Activated T-cell treated with anti-CD3 and anti-CD28 coated beads, Interleukin-2, amount 50 U/mL, for 72 hours (primary cell): ENCODE results near the gene HSPBP1. TPM values are rescaled to one million over a fixed set of nuclear protein-coding genes. Genes with fewer than 3 reads are reported as not detected.

Source experiments
- ATAC-seq, 2 donors: fragments of 150-1000 bp; cut with Tn5 transposase; replicated peaks in 1 of 2; 2 replicates each; pipeline ENCODE4 v1.10.0; 2021; ENCODE audit warnings: moderate library complexity in 2 of 2, mild to moderate bottlenecking in 1 of 2
- DNase-seq, 2 donors: peaks; one replicate each; pipeline ENCODE4 v3.0.0; 2021 to 2022; ENCODE audit warnings: mixed read lengths in 1 of 2
- H3K27ac Mint-ChIP-seq: one replicate; pipeline ENCODE4 v1.8.0; 2022; ENCODE audit warnings: mild to moderate bottlenecking, moderate library complexity, mixed read lengths
- H3K27me3 Mint-ChIP-seq: one replicate; pipeline ENCODE4 v1.8.0; 2022; ENCODE audit warnings: low read depth, mixed read lengths
- H3K36me3 Mint-ChIP-seq, 2 donors: one replicate each; pipeline ENCODE4 v1.8.0; 2022; ENCODE audit warnings: mixed read lengths in 2 of 2, mild to moderate bottlenecking in 1 of 2; ENCODE audit not compliant: insufficient read depth in 2 of 2
- H3K4me1 Mint-ChIP-seq: one replicate; pipeline ENCODE4 v1.8.0; 2022; ENCODE audit warnings: low read depth, mixed read lengths
- H3K4me3 Mint-ChIP-seq, 2 donors: one replicate each; pipeline ENCODE4 v1.8.0; 2022; ENCODE audit warnings: mild to moderate bottlenecking in 2 of 2, mixed read lengths in 2 of 2, moderate library complexity in 2 of 2
- H3K9me3 Mint-ChIP-seq, 2 donors: one replicate each; pipeline ENCODE4 v1.8.0; 2022; ENCODE audit warnings: mixed read lengths in 2 of 2
- total RNA-seq, 2 donors: library from RNA; stranded (reverse); gene quantifications; one replicate each; pipeline ENCODE4 v1.2.3, GENCODE V29; 2022

The HSPBP1 gene
- total RNA-seq, 2 donors from 2014 or later: 23.9 to 31.1 TPM

DNA sequence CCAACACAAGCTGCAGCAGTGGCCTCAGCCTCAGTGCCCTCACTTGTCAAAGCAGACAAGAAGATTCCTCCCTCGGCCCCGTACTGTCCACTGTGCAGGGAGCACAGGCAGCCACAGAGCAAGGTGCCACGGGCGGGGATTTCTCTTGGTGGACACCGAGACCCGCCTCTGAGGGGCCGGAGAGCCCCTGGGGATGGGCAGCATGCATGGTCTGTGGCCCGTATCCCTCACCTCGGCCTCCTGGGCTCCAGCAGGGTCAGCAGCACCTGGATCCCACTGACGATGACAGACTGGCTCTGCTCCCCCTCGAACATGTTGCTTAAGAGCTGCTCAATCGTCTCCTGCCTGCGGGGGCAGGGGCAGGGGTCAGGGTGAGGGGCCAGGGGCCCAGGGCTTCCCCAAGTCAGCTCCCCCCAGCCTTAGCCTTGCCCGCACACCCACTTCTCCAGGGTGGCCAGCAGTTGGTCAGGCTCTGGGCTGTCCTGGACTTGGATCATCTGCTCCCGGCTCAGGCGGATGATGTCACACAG lies 37.9 kb downstream of the HSPBP1 start:
- H3K9me3 Mint-ChIP-seq: no peaks in the 10 kb centered on the region
- no peak overlapping the region for H3K27ac Mint-ChIP-seq

DNA sequence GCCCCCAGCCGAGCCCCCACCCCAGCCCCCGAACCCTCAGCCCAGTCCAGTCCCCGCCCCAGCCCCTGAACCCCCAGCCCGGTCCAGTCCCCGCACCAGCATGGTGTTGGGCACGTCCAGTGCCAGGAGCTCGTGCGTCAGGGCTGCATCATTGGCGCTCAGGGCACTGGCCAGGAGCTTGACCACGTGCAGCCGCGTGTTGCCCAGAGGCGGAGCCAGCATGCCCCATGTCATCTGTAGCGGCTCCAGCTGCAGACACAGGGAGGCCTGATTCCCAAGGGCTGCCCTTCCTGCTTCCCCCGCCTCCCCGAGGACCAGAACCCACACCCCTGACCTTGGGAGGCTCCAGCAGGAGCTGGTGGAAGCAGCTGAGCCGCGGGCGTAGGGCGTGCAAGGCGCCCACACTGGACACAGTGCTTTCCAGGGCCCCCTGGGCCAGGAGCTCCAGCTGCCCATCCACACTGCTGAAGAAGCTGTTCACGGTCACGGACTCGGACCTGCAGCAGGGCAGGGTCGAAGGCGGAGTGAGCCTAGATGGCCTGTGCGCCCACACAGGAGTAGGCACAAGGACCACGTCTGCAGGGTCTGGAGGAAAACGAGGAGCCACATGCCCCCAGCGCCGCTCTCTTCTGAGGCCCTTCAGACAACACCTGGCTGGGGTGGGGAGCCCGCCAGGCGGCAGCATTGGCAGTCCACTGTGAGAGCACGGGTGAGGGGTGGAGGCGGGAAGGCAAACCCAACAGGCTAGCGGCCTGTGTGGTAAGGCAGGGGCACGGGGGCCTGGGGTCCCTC lies 38.6 kb downstream of the HSPBP1 start:
- Mint-ChIP-seq H3K4me1 (peaks cover 11% of the 10 kb centered on the region), H3K27me3 (no peaks in the 10 kb centered on the region), H3K36me3 (peaks cover 12 to 26% of the 10 kb centered on the region in 2 donors), H3K27ac (no peak overlapping the region), H3K4me3 (no peak overlapping the region), H3K9me3 (no peaks in the 10 kb centered on the region)
- ATAC-seq (no peak), DNase-seq (no peak)

More for the DNA sequence above, 37.9 kb downstream of the HSPBP1 start:
- H3K27me3 Mint-ChIP-seq: no peaks in the 10 kb centered on the region
- ATAC-seq (no peak), DNase-seq (no peak)
- H3K4me1 Mint-ChIP-seq: peaks cover 11% of the 10 kb centered on the region
- peaks cover 6 to 20% of the 10 kb centered on the region in 2 donors for H3K36me3 Mint-ChIP-seq
- H3K4me3 Mint-ChIP-seq: no peak overlapping the region

DNA sequence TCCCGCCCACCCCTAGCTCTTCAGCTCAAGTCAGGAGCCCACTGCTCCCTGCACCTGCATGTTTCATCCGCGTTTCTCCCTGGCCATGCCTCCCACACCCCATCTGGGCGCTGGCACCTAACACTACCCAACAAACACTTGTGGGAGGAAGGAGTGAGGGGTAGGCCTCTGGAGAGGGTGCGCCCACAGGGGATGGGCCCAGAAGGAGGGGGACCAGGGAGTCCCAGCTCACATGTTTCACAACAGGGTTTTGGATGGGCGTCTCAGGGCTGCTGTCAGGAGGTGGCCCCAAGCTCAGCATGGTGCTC lies 39.2 kb downstream of the HSPBP1 start:
- peaks cover 13 to 28% of the 10 kb centered on the region in 2 donors for H3K36me3 Mint-ChIP-seq
- no peak for ATAC-seq
- H3K9me3 Mint-ChIP-seq: no peaks in the 10 kb centered on the region
- H3K27ac Mint-ChIP-seq: no peak overlapping the region
- H3K4me1 Mint-ChIP-seq: peaks cover 11% of the 10 kb centered on the region
- H3K27me3 Mint-ChIP-seq: no peaks in the 10 kb centered on the region
- no peak overlapping the region for H3K4me3 Mint-ChIP-seq
- DNase-seq: no peak

DNA sequence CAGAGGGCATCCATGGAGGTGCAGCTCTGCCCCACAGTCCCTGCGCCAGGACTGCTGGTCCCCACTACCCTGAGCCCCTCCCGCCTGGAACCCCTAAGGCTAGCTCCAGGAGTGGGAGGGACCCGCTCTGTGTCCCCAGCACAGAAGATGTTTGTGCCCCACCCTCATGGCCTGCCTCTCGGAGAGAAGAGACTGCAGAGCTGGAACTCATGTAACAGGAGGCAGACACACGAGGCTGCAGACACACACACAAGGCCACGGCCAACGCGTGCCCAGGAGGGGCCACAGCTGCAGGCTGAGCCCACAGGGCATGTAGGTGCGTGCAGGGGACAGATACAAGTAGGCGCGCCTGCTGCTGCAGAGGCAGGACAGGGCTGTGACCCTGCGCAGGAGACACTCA lies 40.9 kb downstream of the HSPBP1 start:
- H3K9me3 Mint-ChIP-seq: no peaks in the 10 kb centered on the region

DNA sequence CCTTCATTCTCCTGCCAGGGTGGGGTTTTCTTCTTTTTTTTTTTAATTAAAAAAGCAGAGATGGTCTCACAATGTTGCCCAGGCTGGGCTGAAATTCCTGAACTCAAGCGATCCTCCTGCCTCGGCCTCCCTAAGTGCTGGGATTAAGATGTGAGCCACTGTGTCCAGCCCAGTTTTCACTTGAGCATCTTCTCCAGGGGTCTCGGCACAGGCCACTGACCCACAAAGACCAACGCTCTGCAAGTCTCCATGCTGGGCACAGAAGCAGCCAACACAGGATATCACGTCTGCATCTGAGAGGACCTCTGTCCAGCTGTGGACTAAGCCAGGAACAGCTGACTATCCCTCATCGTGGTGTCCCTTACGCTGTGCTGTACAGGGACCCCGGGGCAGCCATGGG lies 41.9 kb downstream of the HSPBP1 start:
- no peaks in the 10 kb centered on the region for H3K9me3 Mint-ChIP-seq
- no peak for DNase-seq
- H3K4me3 Mint-ChIP-seq: no peak overlapping the region
- ATAC-seq: no peak
- peaks cover 18 to 37% of the 10 kb centered on the region in 2 donors for H3K36me3 Mint-ChIP-seq
- H3K4me1 Mint-ChIP-seq: peaks cover 6% of the 10 kb centered on the region
- H3K27ac Mint-ChIP-seq: no peak overlapping the region
- H3K27me3 Mint-ChIP-seq: no peaks in the 10 kb centered on the region

More for the DNA sequence above, 40.9 kb downstream of the HSPBP1 start:
- DNase-seq (no peak), ATAC-seq (no peak)
- Mint-ChIP-seq H3K27ac (no peak overlapping the region), H3K27me3 (no peaks in the 10 kb centered on the region), H3K4me1 (peaks cover 11% of the 10 kb centered on the region), H3K36me3 (peaks cover 19 to 38% of the 10 kb centered on the region in 2 donors), H3K4me3 (no peak overlapping the region)

DNA sequence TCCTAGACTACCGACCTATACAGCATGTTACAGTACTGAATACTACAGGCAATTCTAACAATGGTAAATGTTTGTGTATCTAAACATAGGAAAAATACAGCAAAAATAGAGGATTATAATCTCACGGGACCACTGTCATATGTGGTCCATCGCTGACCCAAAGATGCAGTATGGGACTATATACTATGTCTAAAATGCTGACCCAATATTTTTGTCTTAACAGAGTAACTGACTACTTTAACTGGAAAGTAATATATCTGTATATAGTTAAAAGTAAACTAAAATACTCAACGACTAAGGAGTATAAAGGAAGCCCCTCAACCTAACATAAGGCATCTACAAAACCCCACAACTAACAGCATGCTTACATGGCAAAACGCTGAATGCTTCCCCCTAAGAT lies 46.9 kb downstream of the HSPBP1 start:
- no peaks in the 10 kb centered on the region for H3K4me1 Mint-ChIP-seq
- ATAC-seq (no peak), DNase-seq (no peak)
- H3K4me3 Mint-ChIP-seq: no peak overlapping the region
- H3K36me3 Mint-ChIP-seq: peaks cover 15 to 36% of the 10 kb centered on the region in 2 donors
- H3K27me3 Mint-ChIP-seq: no peaks in the 10 kb centered on the region
- H3K9me3 Mint-ChIP-seq: no peaks in the 10 kb centered on the region
- H3K27ac Mint-ChIP-seq: no peak overlapping the region

DNA sequence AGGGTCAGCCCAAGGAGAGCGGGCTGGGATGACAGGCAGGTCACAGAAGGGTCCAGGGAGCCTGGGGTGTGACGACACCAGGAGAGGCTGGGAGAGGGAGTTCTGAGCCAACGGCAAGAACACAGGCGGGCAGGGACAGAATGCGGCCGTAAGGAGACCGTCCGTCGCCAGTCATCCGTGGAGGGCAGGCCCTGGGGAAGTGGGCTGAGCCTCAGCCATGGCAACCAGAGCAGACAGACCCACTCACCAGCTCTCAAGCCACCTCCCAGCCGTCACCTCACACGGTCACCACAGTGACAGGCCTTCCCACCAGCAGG lies 47.7 kb downstream of the HSPBP1 start:
- no peak overlapping the region for H3K27ac Mint-ChIP-seq
- ATAC-seq (no peak), DNase-seq (no peak)
- H3K36me3 Mint-ChIP-seq: peaks cover 15 to 31% of the 10 kb centered on the region in 2 donors
- no peaks in the 10 kb centered on the region for H3K4me1 Mint-ChIP-seq
- H3K27me3 Mint-ChIP-seq: no peaks in the 10 kb centered on the region
- no peak overlapping the region for H3K4me3 Mint-ChIP-seq
- no peaks in the 10 kb centered on the region for H3K9me3 Mint-ChIP-seq

DNA sequence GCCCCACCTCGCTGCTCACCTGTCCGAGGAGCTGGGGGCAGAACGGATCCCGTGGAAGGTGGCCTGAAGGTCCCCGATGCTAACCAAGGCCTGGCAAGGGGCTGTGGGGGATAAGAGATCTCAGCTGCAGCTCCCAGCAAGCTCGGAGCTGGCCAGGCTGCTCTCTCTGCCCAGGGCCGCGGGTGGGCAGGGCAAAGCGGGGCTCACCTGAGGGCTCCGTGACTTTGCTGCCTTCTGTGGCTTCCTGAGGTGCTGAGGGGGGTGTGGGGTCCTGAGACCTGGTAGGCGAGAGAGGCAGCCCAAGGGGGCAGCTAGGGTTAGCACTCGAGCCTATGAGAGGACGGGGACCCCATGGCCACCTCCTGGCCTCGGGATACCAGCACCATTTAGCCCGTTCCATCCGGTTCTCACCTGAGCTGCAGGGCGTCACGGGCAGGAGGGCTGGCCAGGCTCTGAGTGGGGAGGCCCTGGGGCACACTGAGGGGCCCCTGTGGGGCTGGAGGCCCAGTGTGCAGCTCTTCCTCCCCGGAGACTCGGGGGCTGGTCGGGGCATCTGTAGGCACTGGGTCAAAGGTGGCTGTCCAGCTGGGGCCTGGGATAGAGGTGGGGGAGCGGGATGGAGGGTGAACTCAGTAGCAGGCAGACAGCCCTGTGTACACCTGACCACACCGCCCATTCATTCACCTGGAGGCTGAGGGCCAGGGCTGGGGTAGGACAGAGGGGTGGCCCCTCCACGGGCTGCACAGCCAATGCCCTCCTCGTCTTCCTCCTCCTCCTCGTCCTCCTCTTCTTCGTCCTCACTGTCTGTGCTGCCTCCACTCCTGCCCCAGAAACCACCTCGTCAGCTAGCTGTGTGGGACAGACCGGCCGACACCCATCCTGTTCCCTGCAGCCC lies 48.3 kb downstream of the HSPBP1 start:
- no peaks in the 10 kb centered on the region for H3K9me3 Mint-ChIP-seq
- ATAC-seq: no peak

DNA sequence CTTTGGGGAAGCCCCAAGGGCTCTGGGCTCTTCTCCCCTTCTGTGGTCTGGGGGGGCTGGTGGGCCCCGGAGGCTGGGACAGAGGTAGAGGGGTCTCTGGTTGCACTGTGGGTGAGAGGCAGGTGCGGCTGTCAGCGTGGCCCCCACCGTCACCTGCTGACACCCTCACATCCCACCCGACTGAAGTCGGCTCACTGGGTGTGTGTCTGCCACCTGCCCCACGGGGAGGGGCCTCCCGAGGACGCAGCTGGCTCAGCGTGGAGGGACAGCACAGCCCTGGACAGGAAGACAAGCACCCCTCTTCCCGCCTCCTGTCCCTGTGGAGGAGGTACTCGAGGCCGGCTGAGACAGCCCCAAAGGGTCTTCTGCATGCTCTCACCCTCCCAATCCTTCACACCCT lies 49.1 kb downstream of the HSPBP1 start:
- no peak for ATAC-seq
- no peaks in the 10 kb centered on the region for H3K27me3 Mint-ChIP-seq

More for the DNA sequence above, 48.3 kb downstream of the HSPBP1 start:
- DNase-seq: no peak
- H3K36me3 Mint-ChIP-seq: peaks cover 12 to 27% of the 10 kb centered on the region in 2 donors
- no peak overlapping the region for H3K27ac Mint-ChIP-seq
- H3K4me3 Mint-ChIP-seq: no peak overlapping the region
- no peaks in the 10 kb centered on the region for H3K27me3 Mint-ChIP-seq
- no peaks in the 10 kb centered on the region for H3K4me1 Mint-ChIP-seq

DNA sequence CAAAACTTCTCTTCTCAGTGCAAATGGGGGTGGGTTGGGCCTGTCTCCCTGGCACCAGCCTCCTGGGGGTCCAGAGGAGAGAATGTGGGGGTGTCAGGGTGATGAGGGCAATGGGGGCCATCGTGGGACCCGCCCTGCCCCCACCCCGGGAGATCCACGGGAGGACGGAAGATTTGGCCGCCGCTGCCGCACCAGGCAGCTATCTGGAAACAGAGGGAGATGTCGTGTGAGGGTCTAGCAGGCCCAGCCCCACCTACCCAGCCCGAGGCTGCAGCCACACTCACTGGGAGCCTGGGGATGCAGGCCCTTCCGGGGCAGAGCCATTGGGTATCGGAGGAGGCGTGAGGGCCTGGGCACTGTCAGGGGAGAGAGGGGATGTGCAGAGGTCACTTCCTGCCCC lies 49.6 kb downstream of the HSPBP1 start:
- Mint-ChIP-seq H3K4me3 (no peak overlapping the region), H3K27me3 (no peaks in the 10 kb centered on the region), H3K27ac (no peak overlapping the region), H3K36me3 (peaks cover 9 to 19% of the 10 kb centered on the region in 2 donors), H3K4me1 (no peaks in the 10 kb centered on the region), H3K9me3 (no peaks in the 10 kb centered on the region)
- DNase-seq (no peak), ATAC-seq (no peak)

More for the DNA sequence above, 49.1 kb downstream of the HSPBP1 start:
- Mint-ChIP-seq H3K4me1 (no peaks in the 10 kb centered on the region), H3K4me3 (no peak overlapping the region), H3K36me3 (peaks cover 7 to 19% of the 10 kb centered on the region in 2 donors), H3K9me3 (no peaks in the 10 kb centered on the region), H3K27ac (no peak overlapping the region)
- no peak for DNase-seq

DNA sequence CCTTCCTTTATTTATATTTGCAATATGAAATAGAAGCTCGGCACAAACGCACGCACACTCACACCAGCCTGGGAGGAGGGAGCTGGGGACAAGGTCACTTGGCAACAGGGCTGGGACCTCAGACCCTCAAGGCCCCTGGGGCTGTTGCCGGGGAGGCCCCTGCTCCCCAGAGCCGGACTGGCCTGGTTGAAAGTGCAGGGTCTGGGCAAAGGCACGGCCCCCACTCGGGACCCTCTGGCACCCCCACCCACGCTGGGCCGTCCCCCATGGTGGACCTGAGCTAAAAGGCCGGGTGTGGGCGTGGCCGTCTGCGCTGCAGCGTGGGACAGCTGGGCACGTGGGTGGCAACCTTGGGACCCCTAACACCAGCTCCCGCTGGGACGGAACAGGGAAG lies 50.1 kb downstream of the HSPBP1 start:
- H3K27ac Mint-ChIP-seq: no peak overlapping the region
- DNase-seq: no peak
- no peak for ATAC-seq
- no peaks in the 10 kb centered on the region for H3K9me3 Mint-ChIP-seq
- H3K4me3 Mint-ChIP-seq: no peak overlapping the region
- no peaks in the 10 kb centered on the region for H3K4me1 Mint-ChIP-seq
- H3K27me3 Mint-ChIP-seq: no peaks in the 10 kb centered on the region
- H3K36me3 Mint-ChIP-seq: peaks cover 7 to 14% of the 10 kb centered on the region in 2 donors

DNA sequence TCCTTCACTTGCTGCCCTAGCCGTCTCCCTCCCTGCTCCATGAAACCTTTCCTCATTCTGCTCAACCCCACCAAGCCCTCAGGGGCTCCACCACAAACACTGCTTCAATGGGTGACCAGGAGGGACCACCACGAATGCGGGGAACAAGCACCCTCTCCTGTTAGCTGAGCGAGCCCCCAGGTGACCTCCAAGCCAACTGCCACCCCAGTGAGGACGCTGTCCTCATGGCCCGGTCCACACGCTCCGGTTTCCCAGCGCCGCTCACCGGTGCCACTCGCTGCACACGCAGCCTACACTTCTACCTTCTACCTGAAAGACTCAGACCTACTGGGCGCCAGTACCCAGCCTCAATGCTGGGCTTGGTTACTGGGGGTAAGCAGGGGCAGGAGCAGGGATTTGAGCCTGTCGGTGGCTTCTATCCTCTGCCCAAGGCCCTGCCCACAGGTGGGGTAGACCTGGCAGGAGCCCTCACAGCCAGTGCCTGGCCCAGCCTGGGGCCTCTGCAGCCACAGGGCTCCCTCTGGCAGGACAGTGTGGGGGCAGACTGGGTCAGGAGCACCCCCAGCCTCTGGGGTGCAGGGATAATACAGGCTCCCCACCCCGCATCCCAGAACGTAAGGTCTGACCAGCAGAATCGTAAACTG lies 50.6 kb downstream of the HSPBP1 start:
- peaks cover 4 to 12% of the 10 kb centered on the region in 2 donors for H3K36me3 Mint-ChIP-seq
- no peak overlapping the region for H3K4me3 Mint-ChIP-seq
- no peaks in the 10 kb centered on the region for H3K9me3 Mint-ChIP-seq
- H3K4me1 Mint-ChIP-seq: no peaks in the 10 kb centered on the region
- H3K27ac Mint-ChIP-seq: no peak overlapping the region
- no peak for ATAC-seq
- no peaks in the 10 kb centered on the region for H3K27me3 Mint-ChIP-seq
- no peak for DNase-seq
